Fibroblast of lung (primary cell): ENCODE data around the gene KLHL34. TPM values are rescaled to one million over a fixed set of nuclear protein-coding genes. Genes with fewer than 3 reads are reported as not detected.

Experiments
- DNase-seq, 2 donors: peaks; one replicate each; pipeline versions ENCODE4 v3.0.0 to v3.0.0-alpha.2; 2010; ENCODE audit warnings: low read depth in 2 of 2
- H2AFZ ChIP-seq: 2 replicates; pipeline ENCODE4 v1.5.1; 2012; ENCODE audit warnings: low read length, control low read depth, inconsistent platforms
- H3K27ac ChIP-seq: 2 replicates; pipeline ENCODE4 v1.5.1; 2011; ENCODE audit warnings: low read length, control low read depth; ENCODE audit not compliant: insufficient read depth
- H3K27me3 ChIP-seq: 2 replicates; pipeline ENCODE4 v1.5.1; 2011; ENCODE audit warnings: mild to moderate bottlenecking, low read length; ENCODE audit not compliant: control insufficient read depth, insufficient read depth
- H3K36me3 ChIP-seq: 2 replicates; pipeline ENCODE4 v1.5.1; 2011; ENCODE audit warnings: low read length; ENCODE audit not compliant: control insufficient read depth, insufficient read depth
- H3K4me1 ChIP-seq: 2 replicates; pipeline ENCODE4 v1.5.1; 2011; ENCODE audit warnings: low read length; ENCODE audit not compliant: control insufficient read depth, insufficient read depth; ENCODE audit errors: extremely low read depth
- H3K4me2 ChIP-seq: 2 replicates; pipeline ENCODE4 v1.5.1; 2011; ENCODE audit warnings: low read length, control low read depth; ENCODE audit not compliant: insufficient read depth; ENCODE audit errors: extremely low read depth
- H3K4me3 ChIP-seq, 4 experiments: fragments of 200-600 bp in 1 of 4; sonication (generic) in 1 of 4; replicated peaks in 1 of 4; 2 replicates each; pipeline ENCODE4 v1.5.1; 2011 to 2016; ENCODE audit warnings: low read length in 4 of 4, low read depth in 3 of 4, mild to moderate bottlenecking in 3 of 4, control low read depth in 2 of 4, inconsistent platforms in 1 of 4, mixed read lengths in 1 of 4; ENCODE audit not compliant: insufficient read depth in 1 of 4; ENCODE audit errors: control extremely low read depth in 1 of 4
- H3K79me2 ChIP-seq: 2 replicates; pipeline ENCODE4 v1.5.1; 2012; ENCODE audit warnings: mild to moderate bottlenecking, low read length, inconsistent platforms; ENCODE audit not compliant: control insufficient read depth, insufficient read depth
- H3K9ac ChIP-seq: 2 replicates; pipeline ENCODE4 v1.5.1; 2011; ENCODE audit warnings: mild to moderate bottlenecking, low read length, control low read depth; ENCODE audit not compliant: insufficient read depth
- H3K9me3 ChIP-seq: 2 replicates; pipeline ENCODE4 v1.5.1; 2012; ENCODE audit warnings: low read depth, low read length; ENCODE audit not compliant: control insufficient read depth, insufficient read depth
- H4K20me1 ChIP-seq: 2 replicates; pipeline ENCODE4 v1.5.1; 2011; ENCODE audit warnings: low read length; ENCODE audit not compliant: control insufficient read depth, insufficient read depth; ENCODE audit errors: extremely low read depth
- CTCF ChIP-seq, 2 donors: IDR thresholded peaks in 1 of 2; conservative IDR thresholded peaks in 1 of 2; 1 replicate in 1 of 2; 2 replicates in 1 of 2; pipeline ENCODE4 v1.5.1; 2011 to 2012; ENCODE audit warnings: low read length in 2 of 2, control low read depth in 1 of 2, inconsistent platforms in 1 of 2, low read depth in 1 of 2, mild to moderate bottlenecking in 1 of 2
- EZH2 ChIP-seq: IDR thresholded peaks from 2 replicates; pipeline ENCODE4 v1.5.1; 2012; ENCODE audit warnings: low read length, control low read depth, mild to moderate bottlenecking; ENCODE audit errors: missing control alignments
- polyA plus RNA-seq, 2 donors: library from polyadenylated mRNA; depleted of rRNA in 1 of 2; stranded (reverse) in 1 of 2; unstranded in 1 of 2; fragments of >200 nt; gene quantifications; 2 replicates each; pipeline ENCODE4 v1.2.1, GENCODE V29; 2011 to 2012; ENCODE audit warnings: missing spikeins in 1 of 2
- total RNA-seq: library from RNA; depleted of rRNA; stranded (reverse); fragments of >200 nt; gene quantifications from 2 replicates; pipeline ENCODE4 v1.2.1, GENCODE V29; 2014

The KLHL34 gene
- total and polyA plus RNA-seq, 2 donors (not counting 1 experiment from before 2014, with no cell fraction given), result 0.17 TPM; not detected in 1

GRCh38 chrX:21698272-21698671 lies 40.1 kb upstream of the KLHL34 start:
- H3K4me2 ChIP-seq, result no peak overlapping the region
- no peak overlapping the region for H2AFZ ChIP-seq
- no peaks in the 10 kb centered on the region for H3K79me2 ChIP-seq
- TF ChIP-seq CTCF (conservative IDR thresholded peaks at IDR 0.05 in 1 of 2, IDR thresholded peaks at IDR 0.05 in 1 of 2; ENCODE audit: low read depth in 1 of 2, low read length in 2 of 2), result no peak
- TF ChIP-seq EZH2, result no peak
- H3K9ac ChIP-seq, result no peak overlapping the region
- DNase-seq, result no peak
- H3K36me3 ChIP-seq, result no peaks in the 10 kb centered on the region
- H3K9me3 ChIP-seq, result no peaks in the 10 kb centered on the region
- H3K27ac ChIP-seq, result no peak overlapping the region
- H3K4me1 ChIP-seq, result no peaks in the 10 kb centered on the region
- H4K20me1 ChIP-seq, result no peaks in the 10 kb centered on the region
- no peak overlapping the region for H3K4me3 ChIP-seq
- H3K27me3 ChIP-seq, result no peaks in the 10 kb centered on the region

GRCh38 chrX:21691512-21692018 lies 33.4 kb upstream of the KLHL34 start:
- no peak overlapping the region for H3K27ac ChIP-seq
- DNase-seq, result peak in 1 of 2 donors; percentile 11

GRCh38 chrX:21683941-21684340 lies 25.8 kb upstream of the KLHL34 start:
- H3K4me2 ChIP-seq, result no peak overlapping the region
- H2AFZ ChIP-seq, result no peak overlapping the region
- H3K79me2 ChIP-seq, result no peaks in the 10 kb centered on the region
- H3K27me3 ChIP-seq, result no peaks in the 10 kb centered on the region
- H3K4me3 ChIP-seq, result no peak overlapping the region
- H3K4me1 ChIP-seq, result no peaks in the 10 kb centered on the region
- peak; percentile 65 to 87 for DNase-seq
- peak overlapping the region; percentile 14 for H3K27ac ChIP-seq
- no peaks in the 10 kb centered on the region for H3K9me3 ChIP-seq
- H4K20me1 ChIP-seq, result no peaks in the 10 kb centered on the region
- TF ChIP-seq CTCF (conservative IDR thresholded peaks at IDR 0.05 in 1 of 2, IDR thresholded peaks at IDR 0.05 in 1 of 2; ENCODE audit: low read depth in 1 of 2, low read length in 2 of 2) (no peak), EZH2 (no peak)
- no peaks in the 10 kb centered on the region for H3K36me3 ChIP-seq
- no peak overlapping the region for H3K9ac ChIP-seq

More at GRCh38 chrX:21691512-21692018, 33.4 kb upstream of the KLHL34 start:
- Histone ChIP-seq H3K79me2 (no peaks in the 10 kb centered on the region), H3K27me3 (no peaks in the 10 kb centered on the region), H3K4me3 (no peak overlapping the region), H3K36me3 (no peaks in the 10 kb centered on the region), H3K4me1 (no peaks in the 10 kb centered on the region), H3K9me3 (no peaks in the 10 kb centered on the region), H2AFZ (no peak overlapping the region), H3K4me2 (no peak overlapping the region), H3K9ac (no peak overlapping the region), H4K20me1 (no peaks in the 10 kb centered on the region)
- TF ChIP-seq CTCF (conservative IDR thresholded peaks at IDR 0.05 in 1 of 2, IDR thresholded peaks at IDR 0.05 in 1 of 2; ENCODE audit: low read depth in 1 of 2, low read length in 2 of 2) (no peak), EZH2 (no peak)
